Measurements from ENCODE around the gene TREML2.
"Not testable (repeated sequence)": the region's sequence is repeated elsewhere in the genome, so short reads cannot be mapped to it uniquely, and the experiment has no call there.

The TREML2 gene

DNA sequence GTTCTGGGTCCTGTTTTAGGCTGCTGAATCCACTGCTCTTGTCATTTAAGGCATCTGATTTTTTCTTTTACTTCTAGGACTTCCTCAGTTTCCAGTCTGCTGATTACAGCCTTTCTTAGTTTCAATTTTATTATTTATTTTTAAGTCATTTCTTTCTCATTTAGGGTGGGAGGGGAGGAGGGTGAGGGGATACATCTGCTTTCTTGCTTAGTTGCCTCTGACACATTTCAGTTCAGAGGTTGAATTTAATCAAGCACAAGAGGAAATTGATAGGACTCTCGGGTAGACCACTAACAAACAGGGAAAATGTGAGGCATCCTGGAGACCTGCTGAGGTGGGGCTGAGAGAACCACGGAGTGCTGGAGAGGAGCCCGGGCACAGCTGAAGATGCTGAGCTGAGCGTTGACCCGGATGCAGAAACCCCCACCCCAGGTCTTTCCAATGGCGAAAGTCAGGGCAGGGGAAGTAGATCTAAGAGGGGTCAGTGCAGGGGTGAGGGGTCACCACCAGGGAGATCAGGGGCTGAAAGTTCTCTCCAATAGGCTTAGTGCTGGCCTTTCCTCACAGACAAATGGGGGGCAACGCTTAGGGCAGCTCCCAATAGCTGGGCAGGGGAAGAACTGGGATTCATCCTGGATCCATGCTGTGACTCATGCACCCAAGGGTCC is 7.6 kb upstream of the TREML2 start:
- DNase-seq: no peak

DNA sequence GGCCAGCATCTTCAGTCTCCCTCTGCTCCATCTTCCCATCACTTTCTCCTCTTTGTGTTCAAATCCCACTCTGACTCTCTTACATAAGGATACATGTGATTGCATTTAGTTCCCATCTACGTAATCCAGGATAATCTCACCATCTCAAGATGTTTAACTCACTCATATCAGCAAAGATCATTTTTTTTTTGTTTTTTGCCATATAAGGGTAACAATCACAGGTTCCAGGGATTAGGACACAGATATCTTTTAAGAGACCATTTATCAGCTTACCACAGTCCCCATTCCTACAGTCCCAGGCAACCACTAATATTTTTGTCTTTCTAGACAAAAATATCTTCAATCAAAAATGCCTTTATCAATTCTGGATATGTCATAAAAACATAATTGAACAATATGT is 3.2 kb upstream of the TREML2 start:
- DNase-seq: no peak

- no peak for DNase-seq
Observed at GRCh38 chr6:41201764-41202173, 820 bp upstream of the TREML2 start.

DNA sequence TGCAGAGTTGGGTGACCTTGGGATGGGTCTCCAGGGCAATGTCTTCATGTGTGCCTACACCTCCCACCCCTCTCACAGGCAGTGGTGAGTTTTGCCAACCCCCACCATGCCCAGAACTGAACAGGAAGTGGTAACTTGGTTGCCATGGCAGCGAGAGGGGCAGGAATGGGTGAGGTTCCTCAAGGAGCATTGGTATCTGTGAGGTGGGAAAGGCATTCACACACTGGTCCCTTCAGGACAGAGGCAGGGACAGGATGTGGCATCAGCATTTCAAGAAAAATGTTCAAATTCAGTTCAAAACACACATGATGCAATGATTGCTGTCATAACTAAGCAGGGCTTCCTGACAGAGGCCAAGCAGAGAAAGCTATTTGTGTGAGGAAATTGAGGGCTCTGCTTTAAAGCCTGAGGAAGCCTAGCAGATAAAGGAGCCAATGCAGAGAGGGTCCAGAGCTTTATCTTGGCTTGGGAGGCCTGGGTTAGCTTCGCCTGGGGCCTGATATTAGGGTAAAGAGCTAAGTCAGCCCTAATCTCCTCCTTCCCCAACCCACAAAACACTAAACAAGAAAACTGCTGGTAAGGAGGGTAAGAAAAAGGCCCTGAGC is 551 bp downstream of the TREML2 start:
- DNase-seq: no peak

- no peak for DNase-seq
Observed at GRCh38 chr6:41199552-41200246, 1.2 kb downstream of the TREML2 start.

DNA sequence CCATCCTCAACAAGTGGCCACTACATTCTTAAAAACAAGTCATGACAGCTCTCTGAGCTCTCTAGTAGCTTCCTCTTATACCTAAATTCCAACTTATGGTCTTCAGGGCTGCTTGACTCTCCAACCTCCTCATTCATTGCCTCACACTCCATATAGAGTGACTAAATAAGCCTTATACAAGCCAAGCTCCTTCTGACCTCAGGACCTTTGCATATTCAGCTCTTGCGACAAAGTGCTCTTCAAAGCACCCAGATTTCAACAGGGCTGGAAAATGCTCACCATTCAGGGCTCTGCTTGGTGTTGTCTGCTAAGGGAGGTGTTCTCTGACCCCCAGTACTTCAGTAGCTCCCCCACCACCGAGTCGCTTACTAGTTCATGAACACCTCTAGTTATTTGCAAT is 3.7 kb downstream of the TREML2 start:
- no peak for DNase-seq

DNA sequence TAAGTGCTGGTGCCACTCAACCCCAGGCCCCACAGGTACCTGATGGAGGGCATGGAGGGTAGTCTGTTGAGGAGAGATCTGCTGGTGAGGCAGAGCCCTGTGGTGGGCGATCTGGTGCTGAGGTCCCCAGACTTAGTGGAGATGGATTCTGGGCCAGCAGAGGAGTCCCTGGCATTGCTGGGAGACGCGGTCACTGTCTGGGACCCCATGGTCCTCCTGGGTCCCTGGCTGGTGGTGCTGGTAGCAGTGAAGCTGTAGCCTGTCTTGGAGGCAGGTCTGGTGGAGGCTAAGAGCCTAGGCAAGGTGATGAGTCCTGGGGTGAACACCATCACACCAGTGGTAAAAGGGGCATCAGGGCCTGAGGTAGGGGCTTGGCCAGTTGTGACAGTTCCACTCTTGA is 6.6 kb downstream of the TREML2 start:
- DNase-seq: no peak

GRCh38 chr6:41193884-41194283 is 7.1 kb downstream of the TREML2 start:
- DNase-seq: no peak

- no peak for DNase-seq
Observed at GRCh38 chr6:41193171-41193734, 7.7 kb downstream of the TREML2 start.

DNA sequence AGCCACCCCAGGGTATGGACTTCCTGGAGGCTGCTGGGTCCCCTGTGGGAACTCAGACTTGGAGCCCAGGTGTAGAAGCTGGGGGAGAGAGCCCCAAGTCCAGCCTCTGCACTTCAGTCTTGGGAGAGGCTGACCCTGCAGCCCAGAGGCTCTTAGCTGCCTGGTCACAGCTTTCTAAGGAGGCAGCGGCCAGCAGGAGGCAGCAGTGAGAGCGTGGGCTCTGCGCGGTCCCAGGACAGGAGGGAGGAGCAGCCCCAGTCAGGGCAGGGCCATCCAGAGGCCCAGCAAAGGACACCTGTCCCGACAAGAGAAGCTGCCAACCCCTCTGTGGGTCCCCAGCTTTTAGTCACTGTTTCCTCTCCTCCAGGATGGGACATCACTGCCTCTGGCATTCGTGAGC is 9.4 kb downstream of the TREML2 start:
- peak; percentile 23 for DNase-seq

DNA sequence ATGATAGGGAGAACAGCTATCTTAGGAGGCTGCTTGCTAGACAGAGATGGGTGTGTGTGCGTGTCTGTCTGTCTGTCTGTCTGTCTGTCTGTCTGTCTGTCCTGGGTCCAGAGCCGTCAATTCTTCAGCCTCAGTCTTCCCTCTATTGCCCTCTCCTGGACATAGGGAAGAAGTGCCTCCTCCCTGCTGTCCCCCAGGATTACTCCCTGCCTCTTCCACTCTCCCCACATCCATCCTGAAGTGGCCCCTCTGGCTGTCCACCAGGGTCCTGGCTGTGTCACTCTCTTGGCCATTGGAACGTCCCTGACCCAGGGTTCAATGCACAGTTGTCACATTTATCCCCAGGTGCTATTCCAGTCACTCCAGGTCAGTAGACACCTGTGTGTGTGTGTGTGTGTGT is 10.2 kb downstream of the TREML2 start:
- no peak for DNase-seq

DNA sequence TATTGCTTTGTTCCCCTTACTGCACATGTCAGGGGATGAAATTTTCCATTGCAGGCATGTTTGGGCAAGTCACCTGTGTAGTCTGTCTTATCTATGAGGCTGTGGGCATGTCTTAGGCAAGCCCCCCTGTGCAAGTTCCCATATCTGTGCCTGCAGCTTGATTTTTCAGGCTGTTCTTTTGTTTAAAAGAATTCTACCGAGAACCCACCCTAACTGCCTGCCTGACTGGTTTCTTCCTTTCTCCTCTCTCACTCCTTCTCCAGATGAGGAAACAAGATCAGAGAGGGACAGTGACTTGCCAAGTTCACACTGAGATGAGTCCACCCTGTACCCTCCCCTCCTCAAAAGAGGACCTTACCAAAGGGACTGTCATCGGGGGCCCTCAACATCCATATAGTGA is 11.0 kb downstream of the TREML2 start:
- no peak for DNase-seq

DNA sequence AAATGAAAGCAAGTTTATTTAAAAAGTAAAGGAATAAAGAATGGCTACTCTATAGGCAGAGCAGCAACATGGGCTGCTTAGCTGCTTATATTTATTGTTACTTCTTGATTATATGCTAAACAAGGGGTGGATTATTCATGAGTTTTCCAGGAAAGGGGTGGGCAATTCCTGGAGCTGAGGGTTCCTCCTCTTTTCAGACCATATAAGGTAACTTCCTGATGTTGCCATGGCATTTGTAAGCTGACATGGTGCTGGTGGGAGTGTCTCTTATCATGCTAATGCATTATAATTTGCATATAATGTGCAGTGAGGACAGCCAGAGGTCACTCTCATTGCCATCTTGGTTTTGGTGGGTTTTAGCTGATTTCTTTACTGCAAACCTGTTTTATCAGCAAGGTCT is 11.9 kb downstream of the TREML2 start:
- DNase-seq: not testable (repeated sequence)

- no peak for DNase-seq
Observed at GRCh38 chr6:41187924-41188886, 12.7 kb downstream of the TREML2 start.

DNA sequence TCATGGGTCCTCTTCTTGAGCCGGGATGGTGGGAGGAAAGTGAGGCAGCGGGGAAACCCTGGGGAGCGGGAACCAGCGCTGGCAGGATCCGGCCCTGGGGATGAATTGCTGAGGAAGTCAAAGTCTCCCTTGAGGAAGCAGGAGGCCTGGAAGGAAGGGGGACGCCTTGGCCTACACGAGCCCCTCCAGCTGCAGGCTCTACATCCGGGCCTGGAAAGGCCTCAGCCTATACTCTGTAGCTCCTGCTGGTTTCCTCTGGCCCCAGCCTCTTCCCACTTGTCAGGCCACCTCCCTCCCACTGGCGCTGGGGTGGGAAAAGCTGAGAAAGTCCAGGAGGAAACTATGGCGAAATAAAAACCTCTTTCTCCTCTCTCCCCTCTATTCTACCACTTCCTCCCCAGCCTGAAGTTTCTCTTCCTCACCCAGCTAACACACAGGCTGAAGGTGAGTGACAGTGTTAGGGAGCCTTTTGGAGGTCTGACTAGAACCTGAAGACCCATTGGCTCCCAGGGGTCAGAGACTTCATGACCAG is 14.9 kb downstream of the TREML2 start:
- no peak for DNase-seq

DNA sequence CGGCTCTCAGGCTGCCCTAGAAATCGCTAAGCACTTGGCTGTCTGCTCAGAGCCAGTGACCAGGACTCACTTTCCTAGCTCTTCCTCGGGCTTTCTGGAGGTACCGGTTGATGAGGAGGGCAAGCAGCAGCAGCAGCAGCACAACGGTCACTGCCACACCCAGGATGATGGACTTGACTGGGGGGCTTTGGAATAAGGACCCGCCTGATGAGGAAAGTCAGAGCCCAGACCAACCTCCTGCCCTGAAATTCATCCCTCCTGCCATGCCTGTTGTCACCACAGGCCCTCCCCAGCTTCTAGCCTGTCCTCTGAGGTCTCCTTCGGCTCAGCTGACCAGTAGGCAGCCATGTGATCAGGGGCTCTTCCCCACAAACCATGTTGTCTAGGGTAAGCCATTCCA is 16.2 kb downstream of the TREML2 start:
- DNase-seq: no peak

DNA sequence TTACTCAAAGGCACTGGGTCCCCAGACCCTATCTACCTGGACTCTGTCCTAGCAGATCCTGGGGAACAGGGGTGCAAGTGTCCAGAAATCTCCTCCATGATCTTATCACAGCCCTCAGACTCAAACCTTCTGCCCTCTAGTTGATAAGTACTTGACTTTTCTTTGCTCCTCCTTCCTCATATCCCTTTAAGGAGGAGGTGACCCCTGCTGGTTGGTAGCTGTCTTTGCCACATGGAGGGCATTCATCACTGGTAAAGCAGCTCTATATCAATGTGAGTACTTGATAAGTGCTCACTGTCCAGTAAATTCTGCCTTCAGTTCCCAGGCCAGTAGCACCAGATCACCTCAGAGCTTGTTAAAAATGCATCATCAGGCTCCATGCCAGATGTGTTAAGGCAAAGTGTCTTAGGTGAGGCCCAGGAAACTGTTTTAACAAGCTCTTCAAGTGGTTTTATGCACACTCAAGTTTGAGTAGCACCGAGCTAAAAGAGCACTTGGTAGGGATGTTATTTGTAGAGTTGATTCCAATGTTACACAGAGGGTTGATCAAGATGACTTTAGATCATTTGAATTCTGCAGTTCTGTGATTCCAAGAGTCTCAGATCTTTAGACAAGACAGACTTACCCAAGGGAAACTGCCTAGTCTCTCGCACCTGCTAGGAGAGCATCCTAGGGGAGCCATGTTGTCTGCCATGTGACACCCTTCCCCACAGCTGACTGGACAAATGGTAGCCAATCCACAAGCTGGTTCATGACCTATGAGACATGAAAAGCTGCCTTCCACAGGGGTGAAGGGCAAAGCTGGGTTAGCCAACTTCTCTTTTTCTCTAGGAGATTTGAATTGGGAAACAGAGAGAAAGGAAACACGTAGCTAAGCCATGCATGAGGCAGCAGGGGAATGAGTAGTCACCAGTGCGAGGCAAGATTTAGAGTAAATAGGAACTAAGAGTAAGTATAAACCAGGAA is 18.6 kb downstream of the TREML2 start:
- DNase-seq: no peak

DNA sequence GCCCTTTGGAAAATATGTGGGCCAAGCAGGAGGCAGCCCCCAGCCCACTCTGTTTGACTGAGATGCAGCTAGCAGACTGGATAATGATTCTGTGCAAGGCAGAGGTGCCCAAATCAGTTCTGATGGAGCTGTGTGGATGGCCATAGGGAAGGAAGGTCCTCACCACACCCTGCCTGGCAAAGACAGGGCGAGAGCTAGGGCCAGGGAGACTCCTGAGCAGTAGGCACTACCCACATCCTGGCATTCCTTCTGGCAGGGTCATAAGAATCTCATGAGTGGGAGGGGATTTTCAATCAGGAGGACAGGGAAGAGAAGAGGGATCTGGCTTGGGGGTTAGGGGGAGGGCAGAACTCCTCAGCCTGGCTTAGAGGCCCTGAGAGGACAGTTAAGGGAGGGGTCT is 19.4 kb downstream of the TREML2 start:
- DNase-seq: no peak

- no peak for DNase-seq
Observed at GRCh38 chr6:41179163-41179562, 21.8 kb downstream of the TREML2 start.

DNA sequence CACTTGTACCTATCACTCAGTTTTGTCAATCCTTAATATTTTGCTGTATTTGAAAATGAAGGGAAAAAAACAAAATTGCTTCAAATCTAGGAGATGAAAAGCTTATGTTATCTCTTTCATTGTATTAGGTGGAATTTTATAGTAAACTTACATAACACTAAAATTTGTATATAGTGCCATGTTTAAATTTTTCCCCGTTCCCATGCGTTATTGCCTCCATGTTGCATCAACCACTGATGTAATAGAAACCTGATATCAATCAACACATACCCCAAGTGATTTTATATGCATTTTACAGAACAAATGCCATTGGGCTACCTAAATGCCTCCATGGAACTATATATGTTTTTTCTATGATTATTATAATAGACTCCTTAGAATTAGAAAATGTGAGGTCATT is 23.3 kb downstream of the TREML2 start:
- DNase-seq: no peak

- DNase-seq: no peak
Observed at GRCh38 chr6:41177287-41177686, 23.7 kb downstream of the TREML2 start.

All from retina (tissue), 1 donor.